Measurements from ENCODE around the gene CD300A. TPM values are rescaled to one million over a fixed set of nuclear protein-coding genes. Genes with fewer than 3 reads are reported as not detected.
"Not testable (repeated sequence)": the region's sequence is repeated elsewhere in the genome, so short reads cannot be mapped to it uniquely, and the experiment has no call there.

The CD300A gene
- total RNA-seq, 2 donors from 2014 or later: 2.0 to 3.1 TPM

DNA sequence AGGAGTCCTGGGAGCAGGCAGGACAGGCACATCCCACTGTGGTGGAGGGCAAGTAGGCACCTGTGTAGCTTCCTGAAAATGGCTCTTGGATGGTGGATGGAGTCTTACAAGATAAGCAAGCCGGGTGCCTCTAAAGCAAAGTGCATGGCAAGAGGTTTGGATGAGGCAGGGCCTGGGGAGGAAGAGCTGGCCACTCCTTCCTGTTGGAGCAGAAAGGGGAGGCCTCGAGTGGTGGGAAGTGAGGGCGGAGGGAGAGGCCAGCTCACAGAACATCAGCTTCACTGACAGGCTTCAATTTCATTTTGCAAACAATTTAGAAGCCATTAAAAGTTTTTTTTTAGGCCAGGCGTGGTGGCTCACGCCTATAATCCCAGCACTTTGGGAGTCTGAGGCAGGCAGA lies 31.0 kb downstream of the CD300A start:
- H3K4me1 ChIP-seq: no peaks in the 10 kb centered on the region
- ATAC-seq (no peak), DNase-seq (no peak)
- no peak overlapping the region for H3K4me3 ChIP-seq
- H3K27me3 ChIP-seq: no peaks in the 10 kb centered on the region
- intact Hi-C loops (cut with DNase I): no loop called here
- H3K9me3 ChIP-seq: no peaks in the 10 kb centered on the region
- H3K36me3 ChIP-seq (replicated peaks in 1 of 2; ENCODE audit: insufficient read depth in 1 of 2, low read depth in 2 of 2): no peaks in the 10 kb centered on the region
- TF ChIP-seq CTCF (IDR thresholded peaks at IDR 0.05) (no peak), POLR2A (IDR thresholded peaks at IDR 0.05) (no peak)
- no peak overlapping the region for H3K27ac ChIP-seq
- WGBS, 2 donors: 50 to 62% methylated on average over 5 of the region's 5 CpGs

DNA sequence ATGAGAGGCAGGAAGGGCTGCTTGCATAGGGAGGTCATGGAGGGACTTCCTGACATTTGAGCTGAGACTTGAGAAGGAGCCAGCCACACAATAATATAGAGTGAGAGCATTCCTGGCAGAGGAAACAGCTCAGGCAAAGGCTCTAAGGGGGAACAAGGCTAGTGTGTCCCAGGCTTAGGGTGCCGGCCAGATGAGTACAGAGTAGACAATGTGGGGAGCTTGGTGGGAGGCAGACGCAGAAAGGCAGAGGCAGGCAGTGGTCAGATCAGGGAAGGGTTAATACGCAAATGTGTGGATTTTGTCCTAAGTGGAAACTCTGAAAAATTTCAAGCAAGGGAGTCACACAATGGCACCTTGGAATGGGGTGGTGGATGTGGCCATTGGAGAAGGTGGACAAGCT lies 33.6 kb downstream of the CD300A start:
- no peaks in the 10 kb centered on the region for H3K9me3 ChIP-seq
- no peak overlapping the region for H3K4me3 ChIP-seq
- DNase-seq: no peak
- H3K36me3 ChIP-seq (replicated peaks in 1 of 2; ENCODE audit: insufficient read depth in 1 of 2, low read depth in 2 of 2): no peaks in the 10 kb centered on the region
- no peak overlapping the region for H3K27ac ChIP-seq
- 79 to 85% methylated on average over 3 of the region's 3 CpGs for WGBS, 2 donors
- intact Hi-C loops (cut with DNase I): no loop called here
- TF ChIP-seq POLR2A (IDR thresholded peaks at IDR 0.05) (no peak), CTCF (IDR thresholded peaks at IDR 0.05) (no peak)
- H3K4me1 ChIP-seq: no peaks in the 10 kb centered on the region
- ATAC-seq: no peak
- H3K27me3 ChIP-seq: no peaks in the 10 kb centered on the region

DNA sequence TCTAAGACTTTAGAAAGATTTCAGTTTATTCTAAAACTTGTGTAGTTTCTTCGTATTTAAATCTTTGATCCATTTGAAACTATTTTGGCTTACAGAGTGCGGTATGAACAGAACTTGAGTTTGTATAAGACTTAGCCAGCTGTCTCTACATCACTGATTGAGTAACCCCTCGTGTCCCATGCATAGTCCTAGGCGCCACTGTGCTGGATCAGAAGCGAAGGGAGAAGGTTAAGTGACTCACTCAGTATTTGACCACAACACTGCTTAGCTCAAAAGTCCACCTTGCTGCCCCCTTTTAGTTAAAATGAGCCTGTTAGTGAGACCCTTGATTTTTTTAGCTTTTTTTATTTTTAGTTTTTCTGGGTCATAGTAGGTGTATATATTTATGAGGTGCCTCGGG lies 36.4 kb downstream of the CD300A start:
- Histone ChIP-seq H3K36me3 (replicated peaks in 1 of 2; ENCODE audit: insufficient read depth in 1 of 2, low read depth in 2 of 2) (no peaks in the 10 kb centered on the region), H3K4me3 (no peak overlapping the region), H3K4me1 (no peaks in the 10 kb centered on the region), H3K27me3 (no peaks in the 10 kb centered on the region), H3K9me3 (no peaks in the 10 kb centered on the region), H3K27ac (no peak overlapping the region)
- intact Hi-C loops (cut with DNase I): no loop called here
- TF ChIP-seq POLR2A (IDR thresholded peaks at IDR 0.05) (no peak), CTCF (IDR thresholded peaks at IDR 0.05) (no peak)
- ATAC-seq: no peak
- no peak for DNase-seq
- WGBS, 2 donors: 61 to 64% methylated on average over 6 of the region's 6 CpGs

GRCh38 chr17:74503949-74504348 lies 37.5 kb downstream of the CD300A start:
- H3K27me3 ChIP-seq; H3K27ac ChIP-seq; ATAC-seq; intact Hi-C loops (cut with DNase I); H3K4me1 ChIP-seq; H3K4me3 ChIP-seq; H3K36me3 ChIP-seq (replicated peaks in 1 of 2; ENCODE audit: insufficient read depth in 1 of 2, low read depth in 2 of 2); H3K9me3 ChIP-seq: not testable (repeated sequence)
- 72 to 78% methylated on average over 5 of the region's 5 CpGs for WGBS, 2 donors
- DNase-seq: peak in 2 of 4 donors; percentile 26 to 31

- Histone ChIP-seq H3K9me3 (no peaks in the 10 kb centered on the region), H3K4me1 (no peaks in the 10 kb centered on the region), H3K27ac (no peak overlapping the region), H3K4me3 (no peak overlapping the region), H3K36me3 (replicated peaks in 1 of 2; ENCODE audit: insufficient read depth in 1 of 2, low read depth in 2 of 2) (no peaks in the 10 kb centered on the region), H3K27me3 (no peaks in the 10 kb centered on the region)
- intact Hi-C loops (cut with DNase I): no loop called here
- DNase-seq (no peak), ATAC-seq (no peak)
- TF ChIP-seq CTCF (IDR thresholded peaks at IDR 0.05): no peak
- no peak for TF ChIP-seq POLR2A (IDR thresholded peaks at IDR 0.05)
These were observed 41.7 kb downstream of the CD300A start for GRCh38 chr17:74508156-74508555.

Measured in body of pancreas (tissue), 4 donors.